ENCODE data around the gene MBD3L2B. TPM values are rescaled to one million over a fixed set of nuclear protein-coding genes. Genes with fewer than 3 reads are reported as not detected.
"Not testable (repeated sequence)": the region's sequence is repeated elsewhere in the genome, so short reads cannot be mapped to it uniquely, and the experiment has no call there.

Gene MBD3L2B
- not detected for total RNA-seq
- long read RNA-seq: 0 reads

- intact Hi-C loops (cut with DNase I); DNase-seq (ENCODE audit: low spot score): not testable (repeated sequence)
These were observed at the start of gene MBD3L2B for GRCh38 chr19:7021331-7021730. TSS of gene MBD3L2B (minus strand) at chr19:7021431. CDS start at chr19:7021397, 34 bp downstream.

GRCh38 chr19:7069904-7070226 lies 48.6 kb upstream of the MBD3L2B start:
- intact Hi-C loops (cut with DNase I): no loop called here
- no peak for DNase-seq (ENCODE audit: low spot score)

- intact Hi-C loops (cut with DNase I): no loop called here
- DNase-seq (ENCODE audit: low spot score): peak; percentile 100
These were observed 48.0 kb upstream of the MBD3L2B start, which contains the start of gene ZNF557 for GRCh38 chr19:7069042-7069903. TSS of gene ZNF557 (plus strand) at chr19:7069703. CDS start at chr19:7075075, 5,372 bp downstream.

- intact Hi-C loops (cut with DNase I): no loop called here
- DNase-seq (ENCODE audit: low spot score): no peak
These were observed 47.4 kb upstream of the MBD3L2B start for GRCh38 chr19:7068599-7068998.

- intact Hi-C loops (cut with DNase I): no loop called here
- no peak for DNase-seq (ENCODE audit: low spot score)
These were observed 46.5 kb upstream of the MBD3L2B start for GRCh38 chr19:7067716-7068115.

- DNase-seq (ENCODE audit: low spot score); intact Hi-C loops (cut with DNase I): not testable (repeated sequence)
These were observed 45.9 kb upstream of the MBD3L2B start for GRCh38 chr19:7067122-7067521.

GRCh38 chr19:7063764-7064418 lies 42.7 kb upstream of the MBD3L2B start:
- intact Hi-C loops (cut with DNase I): no loop called here
- DNase-seq (ENCODE audit: low spot score): no peak

- DNase-seq (ENCODE audit: low spot score): no peak
- intact Hi-C loops (cut with DNase I): no loop called here
These were observed 42.1 kb upstream of the MBD3L2B start for GRCh38 chr19:7063339-7063738.

- intact Hi-C loops (cut with DNase I); DNase-seq (ENCODE audit: low spot score): not testable (repeated sequence)
These were observed 38.7 kb upstream of the MBD3L2B start for GRCh38 chr19:7059977-7060376.

GRCh38 chr19:7058576-7058975 lies 37.3 kb upstream of the MBD3L2B start, which contains the start of gene MBD3L3:
TSS of gene MBD3L3 (minus strand) at chr19:7058676. CDS start at chr19:7058605, 71 bp downstream.
- intact Hi-C loops (cut with DNase I); DNase-seq (ENCODE audit: low spot score): not testable (repeated sequence)

GRCh38 chr19:7056371-7056770 lies 35.1 kb upstream of the MBD3L2B start:
- intact Hi-C loops (cut with DNase I): not testable (repeated sequence)
- peak; percentile 35 for DNase-seq (ENCODE audit: low spot score)

GRCh38 chr19:7055679-7056078 lies 34.4 kb upstream of the MBD3L2B start:
- intact Hi-C loops (cut with DNase I); DNase-seq (ENCODE audit: low spot score): not testable (repeated sequence)

GRCh38 chr19:7054635-7055368 lies 33.6 kb upstream of the MBD3L2B start:
- DNase-seq (ENCODE audit: low spot score); intact Hi-C loops (cut with DNase I): not testable (repeated sequence)

- DNase-seq (ENCODE audit: low spot score); intact Hi-C loops (cut with DNase I): not testable (repeated sequence)
These were observed 31.7 kb upstream of the MBD3L2B start for GRCh38 chr19:7052896-7053295.

- intact Hi-C loops (cut with DNase I): not testable (repeated sequence)
- peak; percentile 19 for DNase-seq (ENCODE audit: low spot score)
These were observed 30.2 kb upstream of the MBD3L2B start for GRCh38 chr19:7051421-7051820.

GRCh38 chr19:7049021-7049420 lies 27.8 kb upstream of the MBD3L2B start, which contains the start of gene MBD3L2:
TSS of gene MBD3L2 (plus strand) at chr19:7049321. CDS start at chr19:7049374, 53 bp downstream.
- intact Hi-C loops (cut with DNase I): not testable (repeated sequence)

GRCh38 chr19:7041563-7041962 lies 20.3 kb upstream of the MBD3L2B start:
- intact Hi-C loops (cut with DNase I); DNase-seq (ENCODE audit: low spot score): not testable (repeated sequence)

More at GRCh38 chr19:7049021-7049420, 27.8 kb upstream of the MBD3L2B start, which contains the start of gene MBD3L2:
- DNase-seq (ENCODE audit: low spot score): not testable (repeated sequence)

GRCh38 chr19:7040079-7040478 lies 18.8 kb upstream of the MBD3L2B start, which contains the start of gene MBD3L4:
TSS of gene MBD3L4 (minus strand) at chr19:7040179. CDS start at chr19:7040144, 35 bp downstream.
- DNase-seq (ENCODE audit: low spot score); intact Hi-C loops (cut with DNase I): not testable (repeated sequence)

- DNase-seq (ENCODE audit: low spot score): not testable (repeated sequence)
These were observed 9.0 kb upstream of the MBD3L2B start, which contains the start of gene MBD3L5 for GRCh38 chr19:7030278-7030677. TSS of gene MBD3L5 (plus strand) at chr19:7030578. CDS start at chr19:7030612, 34 bp downstream.

More at GRCh38 chr19:7030278-7030677, 9.0 kb upstream of the MBD3L2B start, which contains the start of gene MBD3L5:
- intact Hi-C loops (cut with DNase I): not testable (repeated sequence)

All from cardiac septum (tissue), 1 donor.